ENCODE results near the gene CAMK4.
"Not testable (repeated sequence)": the region's sequence is repeated elsewhere in the genome, so short reads cannot be mapped to it uniquely, and the experiment has no call there.

The CAMK4 gene

DNA sequence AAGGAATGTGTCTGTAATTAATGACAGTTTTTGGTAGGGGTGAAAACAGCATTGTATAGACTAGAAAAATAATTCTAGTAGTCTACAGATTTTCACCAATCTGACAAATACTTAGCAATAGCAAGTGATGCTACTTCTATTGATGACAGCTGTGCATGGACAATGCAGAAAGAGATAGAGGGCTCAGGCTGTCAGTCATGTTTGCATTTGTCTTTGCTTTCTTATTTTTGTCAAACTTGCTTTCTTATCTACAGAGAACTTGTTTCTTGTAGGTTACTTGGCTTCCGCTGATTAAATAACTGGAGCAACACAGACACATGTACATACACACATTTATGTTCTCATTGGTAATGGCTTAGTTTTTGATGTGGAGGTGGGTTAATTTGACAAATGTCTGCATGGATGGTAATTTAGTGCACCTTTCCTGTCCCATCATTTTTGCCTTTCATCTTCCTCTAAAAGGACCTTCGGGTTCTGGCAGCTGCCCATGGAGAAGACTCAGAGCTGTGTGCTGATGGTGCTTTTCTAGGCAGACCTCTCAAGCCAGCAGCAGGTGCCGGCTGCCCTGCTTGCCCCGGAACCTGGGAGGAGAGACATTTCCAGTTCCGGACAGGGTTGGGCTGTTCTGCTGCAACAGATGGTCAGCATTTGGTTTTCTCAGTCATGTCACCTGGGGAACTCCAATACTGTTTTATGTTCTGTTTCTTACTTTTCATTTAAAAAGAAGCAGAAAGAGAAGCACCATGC lies 28.8 kb downstream of the CAMK4 start:
- TF ChIP-seq POU2F2 (IDR thresholded peaks at IDR 0.05; ENCODE audit: low read depth, low read length) (no peak), SPI1 (IDR thresholded peaks at IDR 0.05; ENCODE audit: low read depth, low read length) (0 out of 2 replicates have a peak, but pooled peaks have one; percentile 9), POLR2A (IDR thresholded peaks at IDR 0.05; ENCODE audit: low read depth, low read length) (peak; percentile 55), TAF1 (IDR thresholded peaks at IDR 0.05; ENCODE audit: low read depth, low read length) (no peak), PAX5 (IDR thresholded peaks at IDR 0.05; ENCODE audit: insufficient read depth, low read length, severe bottlenecking) (no peak), POLR2AphosphoS5 (IDR thresholded peaks at IDR 0.05; ENCODE audit: low read depth, low read length) (no peak; the same call in 1 of the 2 replicates)
- FAIRE-seq (peak; percentile 87), DNase-seq (ENCODE audit: insufficient read length, low spot score) (no peak)

DNA sequence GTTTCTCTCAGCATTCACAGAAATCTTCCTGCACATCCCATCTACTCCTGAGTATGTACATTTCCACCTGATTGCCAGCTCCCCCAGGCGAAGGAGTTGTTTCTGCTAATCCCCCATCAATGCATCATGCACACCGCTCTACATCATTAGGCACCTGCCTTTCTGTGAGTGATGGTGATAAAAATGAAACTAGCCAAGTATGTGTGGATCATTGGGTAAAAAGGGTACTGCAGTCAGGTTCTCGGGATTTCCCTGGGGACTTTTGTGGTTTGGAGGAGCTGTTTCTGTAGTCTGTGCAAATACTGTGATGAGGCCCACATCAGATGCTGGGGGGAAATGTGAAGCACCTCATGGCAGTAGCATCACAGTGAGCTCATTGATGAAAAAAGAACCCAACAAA lies 30.4 kb downstream of the CAMK4 start:
- DNase-seq (ENCODE audit: insufficient read length, low spot score) (no peak), FAIRE-seq (peak; percentile 95)
- TF ChIP-seq POLR2A (IDR thresholded peaks at IDR 0.05; ENCODE audit: low read depth, low read length) (peak; percentile 36; the same call in 1 of the 2 replicates), PAX5 (IDR thresholded peaks at IDR 0.05; ENCODE audit: insufficient read depth, low read length, severe bottlenecking) (no peak), POLR2AphosphoS5 (IDR thresholded peaks at IDR 0.05; ENCODE audit: low read depth, low read length) (peak; percentile 58; the same call in 1 of the 2 replicates), TAF1 (IDR thresholded peaks at IDR 0.05; ENCODE audit: low read depth, low read length) (no peak), SPI1 (IDR thresholded peaks at IDR 0.05; ENCODE audit: low read depth, low read length) (peak; percentile 41), POU2F2 (IDR thresholded peaks at IDR 0.05; ENCODE audit: low read depth, low read length) (peak; percentile 94)

DNA sequence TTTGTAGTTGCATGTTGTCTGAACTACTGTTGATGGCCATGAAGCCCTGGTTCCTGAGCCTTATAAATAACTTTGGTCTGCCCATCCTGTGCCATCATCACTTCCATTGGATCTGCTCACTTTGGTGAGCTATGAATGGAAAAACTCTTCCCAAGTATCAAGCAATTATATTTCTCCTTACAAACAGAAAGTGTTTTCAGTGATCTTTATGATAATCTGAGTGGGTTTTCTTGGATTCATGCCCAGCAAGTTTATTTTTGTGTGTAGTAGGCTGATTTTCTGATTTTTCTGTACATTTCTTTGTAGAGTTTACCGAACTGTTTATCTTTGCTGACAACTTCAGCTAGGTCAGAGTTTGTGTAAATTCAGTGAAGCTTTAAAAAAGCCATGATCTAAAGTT lies 31.0 kb downstream of the CAMK4 start:
- TF ChIP-seq PAX5 (IDR thresholded peaks at IDR 0.05; ENCODE audit: insufficient read depth, low read length, severe bottlenecking), result no peak
- no peak for TF ChIP-seq TAF1 (IDR thresholded peaks at IDR 0.05; ENCODE audit: low read depth, low read length)
- DNase-seq (ENCODE audit: insufficient read length, low spot score) (no peak), FAIRE-seq (no peak)

DNA sequence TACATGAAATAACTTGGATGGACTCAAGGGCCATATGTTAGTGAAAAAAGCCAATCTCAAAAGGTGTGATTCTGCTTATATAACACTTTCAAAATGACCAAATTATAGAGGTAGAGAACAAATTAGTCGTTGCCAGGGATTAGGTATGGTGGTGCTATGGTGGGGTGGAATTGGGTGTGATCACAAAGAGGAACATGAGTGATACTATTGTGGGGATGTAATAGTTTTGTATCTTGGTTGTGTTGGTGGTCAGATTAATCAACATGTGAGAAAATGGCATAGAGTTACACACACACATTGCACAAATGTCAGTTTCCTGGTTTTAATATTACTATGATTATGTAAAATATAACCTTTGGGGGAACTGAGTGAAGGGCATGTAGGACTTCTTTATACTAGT lies 31.9 kb downstream of the CAMK4 start:
- FAIRE-seq (peak; percentile 88), DNase-seq (ENCODE audit: insufficient read length, low spot score) (no peak)
- TF ChIP-seq POLR2A (IDR thresholded peaks at IDR 0.05; ENCODE audit: low read depth, low read length), result no peak
- no peak for TF ChIP-seq TAF1 (IDR thresholded peaks at IDR 0.05; ENCODE audit: low read depth, low read length)
- TF ChIP-seq POU2F2 (IDR thresholded peaks at IDR 0.05; ENCODE audit: low read depth, low read length), result no peak
- no peak for TF ChIP-seq PAX5 (IDR thresholded peaks at IDR 0.05; ENCODE audit: insufficient read depth, low read length, severe bottlenecking)
- TF ChIP-seq SPI1 (IDR thresholded peaks at IDR 0.05; ENCODE audit: low read depth, low read length), result no peak
- TF ChIP-seq POLR2AphosphoS5 (IDR thresholded peaks at IDR 0.05; ENCODE audit: low read depth, low read length), result no peak

DNA sequence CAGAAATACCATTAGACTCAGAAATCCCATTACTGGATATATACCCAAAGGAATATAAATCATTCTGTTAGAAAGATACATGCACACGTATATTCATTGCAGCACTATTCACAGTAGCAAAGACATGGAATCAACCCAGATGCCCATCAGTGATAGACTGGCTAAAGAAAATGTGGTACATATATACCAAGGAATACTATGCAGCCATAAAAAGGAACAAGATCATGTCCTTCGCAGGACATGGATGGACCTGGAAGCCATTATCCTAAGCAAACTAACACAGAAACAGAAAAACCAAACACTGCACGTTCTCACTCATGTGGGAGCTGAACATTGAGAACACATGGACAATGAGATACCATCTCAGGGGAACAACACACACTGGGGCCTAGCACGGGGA lies 33.4 kb downstream of the CAMK4 start:
- not testable (repeated sequence) for DNase-seq (ENCODE audit: insufficient read length, low spot score)
- FAIRE-seq, result peak; percentile 50

DNA sequence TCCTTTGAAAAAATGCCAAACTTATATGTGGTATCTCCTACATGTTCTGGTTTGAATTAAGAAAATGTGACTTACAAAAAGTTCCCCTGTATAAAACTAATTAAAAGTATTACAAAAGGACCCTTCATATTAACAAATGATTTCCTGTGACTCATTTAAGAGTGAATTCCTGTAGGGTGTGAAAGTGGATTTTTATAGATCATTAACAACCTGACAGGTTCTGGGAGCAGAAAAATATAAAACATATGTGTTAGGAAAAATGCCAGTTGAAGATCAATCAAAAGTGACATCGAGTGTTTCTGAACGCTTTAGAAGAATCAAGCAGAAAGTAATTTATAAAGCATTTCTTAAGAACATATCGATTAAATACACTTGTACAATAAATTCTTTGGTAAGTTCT lies 35.5 kb downstream of the CAMK4 start:
- no peak for DNase-seq (ENCODE audit: insufficient read length, low spot score)
- TF ChIP-seq POU2F2 (IDR thresholded peaks at IDR 0.05; ENCODE audit: low read depth, low read length) (no peak), TAF1 (IDR thresholded peaks at IDR 0.05; ENCODE audit: low read depth, low read length) (no peak), PAX5 (IDR thresholded peaks at IDR 0.05; ENCODE audit: insufficient read depth, low read length, severe bottlenecking) (no peak), POLR2A (IDR thresholded peaks at IDR 0.05; ENCODE audit: low read depth, low read length) (no peak), POLR2AphosphoS5 (IDR thresholded peaks at IDR 0.05; ENCODE audit: low read depth, low read length) (no peak), SPI1 (IDR thresholded peaks at IDR 0.05; ENCODE audit: low read depth, low read length) (no peak)
- FAIRE-seq, result no peak

DNA sequence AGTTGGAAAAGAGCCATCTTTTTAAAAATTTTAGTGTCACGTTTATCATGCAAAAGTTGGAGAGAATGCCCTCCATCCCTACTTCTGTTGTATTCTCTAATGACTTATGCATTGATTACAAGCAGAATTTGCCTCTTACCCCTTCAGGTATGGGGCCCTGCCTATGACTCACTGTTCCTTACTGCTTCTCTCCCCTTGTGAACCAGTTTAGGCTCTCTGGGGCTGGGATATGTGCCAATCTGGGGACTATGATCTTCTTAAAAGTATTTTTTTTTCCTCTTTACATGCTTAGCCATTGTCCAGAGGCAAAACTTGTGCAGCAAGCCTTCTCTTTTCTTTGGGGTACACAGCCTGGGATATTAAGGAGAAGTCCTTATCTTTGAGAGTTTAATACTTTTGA lies 37.4 kb downstream of the CAMK4 start:
- FAIRE-seq, result no peak
- no peak for TF ChIP-seq TAF1 (IDR thresholded peaks at IDR 0.05; ENCODE audit: low read depth, low read length)
- no peak for TF ChIP-seq POU2F2 (IDR thresholded peaks at IDR 0.05; ENCODE audit: low read depth, low read length)
- TF ChIP-seq SPI1 (IDR thresholded peaks at IDR 0.05; ENCODE audit: low read depth, low read length), result no peak
- no peak for TF ChIP-seq POLR2A (IDR thresholded peaks at IDR 0.05; ENCODE audit: low read depth, low read length)
- no peak for TF ChIP-seq POLR2AphosphoS5 (IDR thresholded peaks at IDR 0.05; ENCODE audit: low read depth, low read length)
- TF ChIP-seq PAX5 (IDR thresholded peaks at IDR 0.05; ENCODE audit: insufficient read depth, low read length, severe bottlenecking), result no peak
- DNase-seq (ENCODE audit: insufficient read length, low spot score), result no peak

DNA sequence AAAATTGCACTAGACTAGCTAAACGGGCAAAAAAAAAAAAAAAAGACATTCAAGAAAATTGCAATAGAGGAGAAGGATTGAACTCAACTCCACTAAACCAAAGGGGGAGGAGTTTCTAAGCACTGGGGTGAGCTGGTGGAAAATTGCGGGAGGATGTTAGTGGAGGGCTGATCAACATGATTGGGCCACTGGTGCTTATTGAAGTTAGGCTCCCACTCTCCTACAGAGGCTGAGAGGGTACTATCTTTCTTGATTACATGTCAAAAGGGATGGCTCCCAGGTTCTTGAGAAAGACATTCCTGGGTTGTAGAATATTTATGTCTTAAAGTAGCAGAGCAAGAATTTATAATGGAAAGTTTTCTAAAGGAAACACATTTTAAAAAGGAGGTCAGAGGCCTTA lies 38.0 kb downstream of the CAMK4 start:
- DNase-seq (ENCODE audit: insufficient read length, low spot score), result no peak
- FAIRE-seq, result no peak
- TF ChIP-seq TAF1 (IDR thresholded peaks at IDR 0.05; ENCODE audit: low read depth, low read length), result no peak
- TF ChIP-seq POU2F2 (IDR thresholded peaks at IDR 0.05; ENCODE audit: low read depth, low read length), result no peak
- TF ChIP-seq POLR2A (IDR thresholded peaks at IDR 0.05; ENCODE audit: low read depth, low read length), result no peak
- no peak for TF ChIP-seq SPI1 (IDR thresholded peaks at IDR 0.05; ENCODE audit: low read depth, low read length)
- TF ChIP-seq PAX5 (IDR thresholded peaks at IDR 0.05; ENCODE audit: insufficient read depth, low read length, severe bottlenecking), result no peak
- TF ChIP-seq POLR2AphosphoS5 (IDR thresholded peaks at IDR 0.05; ENCODE audit: low read depth, low read length), result no peak

DNA sequence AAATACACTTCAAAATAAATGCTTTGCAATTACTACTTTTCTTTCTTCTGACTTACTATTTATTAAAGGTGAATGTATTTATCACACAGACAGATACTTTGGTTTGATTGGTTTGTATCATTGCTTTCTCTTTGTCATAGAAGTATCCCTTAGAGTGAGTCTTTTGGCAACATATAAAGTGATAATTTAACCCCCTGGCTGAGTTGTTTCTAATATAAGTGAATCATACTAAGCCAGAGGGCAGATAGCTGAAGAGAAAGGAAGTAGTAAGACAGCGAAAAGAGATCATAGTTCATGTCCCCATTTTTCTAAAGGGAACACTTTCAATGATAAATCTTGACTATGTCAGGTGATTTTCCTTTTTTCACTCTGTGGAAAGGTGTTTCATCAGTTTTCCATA lies 38.6 kb downstream of the CAMK4 start:
- TF ChIP-seq TAF1 (IDR thresholded peaks at IDR 0.05; ENCODE audit: low read depth, low read length) (no peak), SPI1 (IDR thresholded peaks at IDR 0.05; ENCODE audit: low read depth, low read length) (no peak)
- DNase-seq (ENCODE audit: insufficient read length, low spot score), result no peak
- FAIRE-seq, result no peak

DNA sequence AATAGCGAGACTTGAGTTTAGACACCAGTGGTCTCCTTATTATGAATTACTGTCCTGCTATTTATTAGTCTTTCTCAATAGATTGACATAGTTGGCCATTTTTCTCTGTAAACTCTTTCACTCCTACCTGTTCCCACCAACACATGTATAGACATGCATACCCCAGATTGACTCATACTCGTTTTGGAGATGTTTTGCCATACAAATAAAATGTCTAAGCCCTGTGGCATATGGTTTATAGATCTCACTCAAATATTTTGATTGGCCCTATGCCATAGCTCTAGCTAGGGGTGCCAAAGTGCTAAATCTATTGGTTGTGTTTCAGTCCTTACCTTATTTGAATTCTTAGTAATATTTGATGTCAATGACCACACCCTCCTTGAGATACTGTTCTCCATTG lies 42.3 kb downstream of the CAMK4 start:
- peak; percentile 79 for FAIRE-seq
- TF ChIP-seq POLR2A (IDR thresholded peaks at IDR 0.05; ENCODE audit: low read depth, low read length), result no peak
- no peak for TF ChIP-seq POU2F2 (IDR thresholded peaks at IDR 0.05; ENCODE audit: low read depth, low read length)
- TF ChIP-seq POLR2AphosphoS5 (IDR thresholded peaks at IDR 0.05; ENCODE audit: low read depth, low read length), result no peak
- TF ChIP-seq TAF1 (IDR thresholded peaks at IDR 0.05; ENCODE audit: low read depth, low read length), result no peak
- TF ChIP-seq SPI1 (IDR thresholded peaks at IDR 0.05; ENCODE audit: low read depth, low read length), result no peak
- TF ChIP-seq PAX5 (IDR thresholded peaks at IDR 0.05; ENCODE audit: insufficient read depth, low read length, severe bottlenecking), result no peak
- DNase-seq (ENCODE audit: insufficient read length, low spot score), result no peak

Data from GM12891 (cell line).